PC-3 (cell line): ENCODE measurements around the gene TAT. TPM values are rescaled to one million over a fixed set of nuclear protein-coding genes. Genes with fewer than 3 reads are reported as not detected.
"Not testable (repeated sequence)": the region's sequence is repeated elsewhere in the genome, so short reads cannot be mapped to it uniquely, and the experiment has no call there.

Experiments
- ATAC-seq: fragments of 200-7000 bp; cut with Tn5 transposase; 2 replicates; pipeline ENCODE4 v1.9.1; 2020; ENCODE audit warnings: mild to moderate bottlenecking, moderate library complexity
- BruUV-seq: library from RNA; stranded (reverse); fragments of 400-500 nt; replicated peaks from 2 replicates; lab custom pipeline; 2021; lab: Mats Ljungman, UMichigan
- CTCF ChIA-PET: fragments of 300-600 bp; sonication (Branson Sonifier 250); formaldehyde crosslinking; loops from one replicate; lab custom pipeline; 2022; ENCODE audit warnings: antibody characterized with exemption; lab: Charles Lee
- POLR2A ChIA-PET: fragments of 300-600 bp; sonication (Branson Sonifier 250); formaldehyde crosslinking; loops from one replicate; lab custom pipeline; 2022; ENCODE audit warnings: antibody characterized with exemption; ENCODE audit not compliant: unreplicated experiment; lab: Charles Lee
- DNase-seq: peaks from one replicate; pipeline ENCODE4 v3.0.0-alpha.2; 2015
- H2AFZ ChIP-seq: fragments of 300-600 bp; sonication (generic); 2 replicates; pipeline ENCODE4 v1.6.0; 2016; ENCODE audit warnings: antibody characterized with exemption, low read length
- H3F3A ChIP-seq: fragments of 300-600 bp; sonication (generic); one replicate; pipeline ENCODE4 v1.6.0; 2017; ENCODE audit warnings: antibody characterized with exemption, low read length, control low read depth, mild to moderate bottlenecking; ENCODE audit not compliant: unreplicated experiment
- H3K27ac ChIP-seq: fragments of 300-600 bp; sonication (generic); 2 replicates; pipeline ENCODE4 v1.5.1; 2016; ENCODE audit warnings: mild to moderate bottlenecking, low read length
- H3K27me3 ChIP-seq: fragments of 300-600 bp; sonication (generic); 2 replicates; pipeline ENCODE4 v1.6.1; 2016; ENCODE audit warnings: low read length, mixed read lengths
- H3K36me3 ChIP-seq: fragments of 300-600 bp; sonication (generic); 2 replicates; pipeline ENCODE4 v1.6.1; 2016; ENCODE audit warnings: low read depth, mixed run types, low read length, mixed read lengths
- H3K4me1 ChIP-seq: fragments of 300-600 bp; sonication (generic); 2 replicates; pipeline ENCODE4 v1.5.1; 2016; ENCODE audit warnings: low read length; ENCODE audit not compliant: insufficient read depth
- H3K4me2 ChIP-seq: fragments of 300-600 bp; sonication (generic); 2 replicates; pipeline ENCODE4 v1.6.0; 2016; ENCODE audit warnings: low read length
- H3K4me3 ChIP-seq: fragments of 300-600 bp; sonication (generic); 2 replicates; pipeline ENCODE4 v1.5.1; 2016; ENCODE audit warnings: mild to moderate bottlenecking, low read length, mixed read lengths
- H3K79me2 ChIP-seq: fragments of 300-600 bp; sonication (generic); 2 replicates; pipeline ENCODE4 v1.6.1; 2017; ENCODE audit warnings: low read length, mixed read lengths
- H3K9ac ChIP-seq: fragments of 300-600 bp; sonication (generic); 2 replicates; pipeline ENCODE4 v1.6.0; 2016; ENCODE audit warnings: mild to moderate bottlenecking, low read length
- H3K9me2 ChIP-seq: fragments of 300-600 bp; sonication (generic); replicated peaks from 2 replicates; pipeline ENCODE4 v1.6.1; 2016; ENCODE audit warnings: mixed run types, low read length, mixed read lengths
- H3K9me3 ChIP-seq: fragments of 300-600 bp; sonication (generic); 2 replicates; pipeline ENCODE4 v1.6.1; 2016; ENCODE audit warnings: low read length, mixed read lengths
- H4K20me1 ChIP-seq: fragments of 300-600 bp; sonication (generic); 2 replicates; pipeline ENCODE4 v1.6.1; 2016; ENCODE audit warnings: low read length, mixed read lengths
- CTCF ChIP-seq: fragments of 300-600 bp; sonication (generic); conservative IDR thresholded peaks from 2 replicates; pipeline ENCODE4 v1.5.1; 2017; ENCODE audit warnings: antibody characterized with exemption, low read depth, mild to moderate bottlenecking, low read length
- EZH2 ChIP-seq: fragments of 300-600 bp; sonication (generic); IDR thresholded peaks from one replicate; pipeline ENCODE4 v1.6.1; 2017; ENCODE audit warnings: antibody characterized with exemption, mild to moderate bottlenecking, low read length; ENCODE audit not compliant: unreplicated experiment
- EZH2phosphoT487 ChIP-seq: fragments of 300-600 bp; sonication (generic); IDR thresholded peaks from 2 replicates; pipeline ENCODE4 v1.6.1; 2018; ENCODE audit warnings: mild to moderate bottlenecking, antibody characterized with exemption, low read length, borderline replicate concordance
- intact Hi-C: fragments of 100-400 bp; cut with micrococcal nuclease; formaldehyde crosslinking; loops from 2 replicates; pipeline ENCODE4 v1.9.0; 2023
- total RNA-seq: library from RNA; depleted of rRNA; stranded (reverse); fragments of >200 nt; gene quantifications from 2 replicates; pipeline ENCODE4 v1.2.3, GENCODE V29; 2014

Gene TAT
- total RNA-seq, 1 experiment from 2014 or later, result not detected

- DNase-seq (no peak), ATAC-seq (no peak)
- BruUV-seq, result no TSS peak
- intact Hi-C loops, result no loop called here
- Histone ChIP-seq H3K79me2 (no peaks in the 10 kb centered on the region), H3F3A (no peaks in the 10 kb centered on the region), H3K4me1 (no peaks in the 10 kb centered on the region; the same call in 1 of the 2 replicates), H3K27me3 (peaks cover 19% of the 10 kb centered on the region), H3K9me2 (no peaks in the 10 kb centered on the region), H3K4me3 (no peak overlapping the region), H3K4me2 (no peak overlapping the region; the same call in 1 of the 2 replicates), H4K20me1 (no peaks in the 10 kb centered on the region), H3K27ac (no peak overlapping the region), H3K9ac (no peak overlapping the region), H3K9me3 (no peaks in the 10 kb centered on the region), H2AFZ (no peak overlapping the region), H3K36me3 (no peaks in the 10 kb centered on the region)
- ChIA-PET POLR2A (no interaction called here), CTCF (interaction anchor here (0.6 kb wide), 1 partner anchor 82 kb away, joined by 3 read pairs; no protein-coding TSS in a partner anchor)
- TF ChIP-seq CTCF, result no peak
- TF ChIP-seq EZH2phosphoT487, result no peak
- TF ChIP-seq EZH2, result no peak
Measured at GRCh38 chr16:71584543-71585317, 7.8 kb upstream of the TAT start.

GRCh38 chr16:71582553-71582848, 5.6 kb upstream of the TAT start:
- H3K9me3 ChIP-seq, H3K4me3 ChIP-seq, H3K9me2 ChIP-seq, H3K4me1 ChIP-seq, CTCF ChIA-PET, H3K9ac ChIP-seq, H3K79me2 ChIP-seq, H3K36me3 ChIP-seq, H4K20me1 ChIP-seq, intact Hi-C loops, H2AFZ ChIP-seq, BruUV-seq, ATAC-seq, H3F3A ChIP-seq, POLR2A ChIA-PET, DNase-seq, H3K4me2 ChIP-seq, H3K27ac ChIP-seq: not testable (repeated sequence)
- peaks cover 23% of the 10 kb centered on the region for H3K27me3 ChIP-seq

- Histone ChIP-seq H4K20me1 (no peaks in the 10 kb centered on the region), H3K27me3 (peaks cover 33% of the 10 kb centered on the region), H3K27ac (no peak overlapping the region), H3K9me3 (no peaks in the 10 kb centered on the region), H3K36me3 (no peaks in the 10 kb centered on the region), H2AFZ (no peak overlapping the region), H3F3A (no peaks in the 10 kb centered on the region), H3K4me3 (no peak overlapping the region), H3K79me2 (no peaks in the 10 kb centered on the region), H3K9me2 (no peaks in the 10 kb centered on the region), H3K9ac (no peak overlapping the region), H3K4me1 (no peaks in the 10 kb centered on the region), H3K4me2 (no peak overlapping the region)
- no TSS peak for BruUV-seq
- TF ChIP-seq EZH2 (no peak), EZH2phosphoT487 (no peak), CTCF (no peak)
- no peak for DNase-seq
- intact Hi-C loops, result no loop called here
- ATAC-seq, result no peak
- ChIA-PET CTCF (no interaction called here), POLR2A (no interaction called here)
Measured at GRCh38 chr16:71574702-71575101, 2.2 kb downstream of the TAT start.
